GM19238 (cell line): ENCODE results near the gene GRB10.

Experiments
- DNase-seq: peaks from one replicate; pipeline ENCODE4 v3.0.0; 2011; ENCODE audit warnings: low spot score; ENCODE audit not compliant: insufficient read length

Gene GRB10

DNA sequence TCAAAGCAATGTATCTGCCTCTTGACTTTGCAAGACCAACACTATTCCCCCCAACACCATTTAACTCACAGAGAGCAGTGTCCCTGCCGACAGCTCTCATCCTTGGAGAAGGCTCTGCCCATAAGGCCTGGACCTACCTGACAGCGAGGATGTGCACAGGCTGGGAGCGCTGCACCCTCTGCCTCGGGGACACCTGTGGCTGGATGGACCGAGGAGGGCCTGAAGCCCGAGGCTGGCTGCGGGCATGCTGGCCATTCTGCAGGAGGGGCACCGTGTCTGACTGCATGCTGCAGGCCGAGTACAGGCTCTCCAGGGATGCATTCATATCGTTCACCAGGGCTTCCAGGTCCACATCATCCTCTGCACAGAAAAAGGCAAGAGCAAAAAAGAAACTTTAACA lies 108.4 kb downstream of the GRB10 start:
- DNase-seq = no peak

DNA sequence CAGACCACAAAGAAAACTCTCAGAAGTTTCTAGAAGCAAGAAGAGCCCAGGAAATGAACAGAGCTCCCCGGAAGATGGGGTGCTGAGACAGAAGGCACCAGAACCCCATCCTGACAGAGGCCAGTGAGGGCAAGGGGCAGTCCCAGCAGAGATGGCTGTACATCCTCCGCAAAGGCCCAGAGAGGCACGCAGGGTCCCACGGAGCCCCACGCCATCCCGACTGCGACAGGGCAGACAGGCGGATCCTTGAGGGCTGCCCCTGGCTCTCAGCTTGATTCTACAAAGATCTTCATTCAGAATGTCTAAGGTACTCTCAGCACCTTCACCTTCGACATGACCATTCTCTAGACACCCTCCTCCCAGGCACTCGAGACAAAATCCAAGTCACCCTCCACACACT lies 109.6 kb downstream of the GRB10 start:
- no peak for DNase-seq

GRCh38 chr7:50672045-50672444 lies 110.7 kb downstream of the GRB10 start:
- DNase-seq = no peak

DNA sequence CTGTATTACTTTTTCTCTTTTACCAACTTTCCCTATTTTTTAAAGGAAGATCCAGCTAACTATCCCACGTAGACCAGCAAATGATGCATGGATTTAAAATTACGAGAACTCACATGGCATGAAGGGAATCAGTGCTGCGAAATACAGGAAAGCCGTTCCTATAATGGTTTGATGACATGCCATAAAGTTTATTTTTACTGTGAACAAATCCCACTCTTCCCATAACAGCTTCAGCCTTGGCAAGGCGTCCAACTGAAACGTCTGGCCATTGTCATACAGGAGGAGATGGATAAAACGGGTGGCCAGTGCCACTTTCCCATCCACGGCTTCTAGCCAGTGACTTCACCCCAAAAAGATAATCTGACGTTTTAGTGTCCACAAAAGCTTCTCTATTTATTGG lies 111.3 kb downstream of the GRB10 start:
- no peak for DNase-seq

GRCh38 chr7:50669890-50670289 lies 112.8 kb downstream of the GRB10 start:
- DNase-seq = no peak

DNA sequence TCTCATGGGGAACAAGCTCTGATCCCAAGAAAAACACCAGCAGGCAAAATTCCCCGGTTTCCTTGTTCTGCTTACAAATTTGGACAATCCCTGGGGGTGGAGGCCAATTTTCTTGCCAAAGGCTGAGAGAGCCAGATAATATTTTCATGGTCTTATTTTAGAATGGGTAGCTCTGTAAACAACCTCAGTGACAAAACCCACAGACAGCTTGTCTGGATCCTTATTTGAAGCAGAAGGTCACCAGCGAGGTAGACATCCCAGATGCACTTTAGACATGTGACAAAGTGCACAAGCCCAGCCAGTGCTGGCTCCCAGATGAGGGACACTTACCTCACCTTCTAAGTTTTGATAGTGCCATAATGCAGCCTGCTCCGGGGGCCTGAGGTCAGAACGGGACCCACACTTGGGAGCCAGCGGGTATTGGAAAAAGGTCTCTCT lies 114.9 kb downstream of the GRB10 start:
- no peak for DNase-seq

DNA sequence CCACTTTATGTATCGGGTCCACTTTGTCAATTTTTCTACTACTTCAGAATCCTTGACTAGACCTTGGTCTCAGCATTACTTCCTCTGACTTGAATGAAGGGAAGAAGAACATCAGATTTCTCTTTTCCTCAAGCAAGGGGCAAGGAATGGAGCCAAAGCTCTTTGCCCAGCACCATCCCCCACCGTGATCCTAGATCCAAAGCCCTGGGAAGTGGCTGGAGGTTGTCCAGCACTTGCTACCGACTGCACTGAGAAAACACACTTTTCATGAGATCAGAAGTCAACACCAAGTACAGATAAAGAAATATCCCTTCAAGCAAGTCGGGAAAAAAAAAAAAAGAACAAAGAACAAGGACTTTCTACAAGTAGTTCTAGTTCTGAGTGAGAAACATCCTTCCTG lies 115.4 kb downstream of the GRB10 start:
- DNase-seq = no peak

- no peak for DNase-seq
These were observed 116.6 kb downstream of the GRB10 start for GRCh38 chr7:50666124-50666496.

DNA sequence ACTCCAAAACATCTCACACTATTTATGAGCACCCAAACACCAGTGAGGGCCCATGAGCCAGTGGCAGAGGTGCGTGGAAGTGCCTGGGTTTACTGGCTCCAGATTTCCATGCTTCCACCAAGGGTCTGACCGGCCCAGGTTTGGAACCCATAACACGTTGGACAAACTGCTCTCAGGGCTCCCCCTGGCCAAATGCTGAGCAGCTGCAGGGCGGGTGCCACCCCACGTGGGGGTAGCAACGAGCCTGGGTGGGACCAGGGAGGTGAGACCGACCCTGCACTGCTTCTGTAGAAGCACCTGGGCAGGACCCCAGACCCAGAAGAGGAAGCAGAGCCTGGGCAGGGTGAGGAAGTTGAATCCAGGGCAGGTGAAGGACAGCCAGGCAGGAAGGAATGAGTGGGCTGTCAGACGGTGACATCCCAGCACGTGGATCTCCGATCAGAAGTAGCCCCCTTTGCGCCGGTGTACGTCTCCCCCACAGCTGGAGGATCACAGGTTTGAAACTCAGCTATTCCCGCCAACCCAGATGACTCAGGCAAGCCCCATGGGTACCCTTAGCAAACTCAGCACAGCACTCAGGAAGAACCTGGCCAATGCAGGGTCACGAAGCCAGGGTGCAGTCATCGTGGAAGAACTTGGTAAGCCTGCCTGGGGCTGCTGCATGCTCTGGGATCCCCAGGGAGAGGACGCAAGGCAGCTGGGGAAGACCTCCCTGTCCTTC lies 117.1 kb downstream of the GRB10 start:
- DNase-seq = no peak

- no peak for DNase-seq
These were observed 117.8 kb downstream of the GRB10 start for GRCh38 chr7:50664937-50665336.

DNA sequence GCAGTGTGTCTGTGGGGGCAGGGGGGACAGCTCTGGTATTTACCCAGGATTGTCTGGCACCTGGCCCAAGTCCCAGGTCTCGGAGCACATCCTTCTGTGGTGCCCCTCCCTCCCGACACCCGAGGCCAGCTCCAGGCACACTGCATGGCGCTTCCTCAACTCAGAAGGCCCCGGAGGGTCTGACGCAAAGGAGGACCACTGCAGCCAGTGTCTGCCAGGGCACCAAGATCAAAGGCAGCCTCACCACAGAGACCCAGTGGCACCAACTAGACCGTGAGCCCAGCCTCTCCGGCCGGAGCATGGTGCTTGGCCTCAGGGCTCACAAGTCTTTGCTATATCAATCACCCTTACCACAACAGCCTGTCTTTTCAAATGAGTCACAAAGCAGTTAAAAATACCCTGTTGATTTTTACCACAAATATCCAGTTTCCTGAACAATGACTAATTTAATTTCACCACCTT lies 118.2 kb downstream of the GRB10 start:
- DNase-seq = no peak

DNA sequence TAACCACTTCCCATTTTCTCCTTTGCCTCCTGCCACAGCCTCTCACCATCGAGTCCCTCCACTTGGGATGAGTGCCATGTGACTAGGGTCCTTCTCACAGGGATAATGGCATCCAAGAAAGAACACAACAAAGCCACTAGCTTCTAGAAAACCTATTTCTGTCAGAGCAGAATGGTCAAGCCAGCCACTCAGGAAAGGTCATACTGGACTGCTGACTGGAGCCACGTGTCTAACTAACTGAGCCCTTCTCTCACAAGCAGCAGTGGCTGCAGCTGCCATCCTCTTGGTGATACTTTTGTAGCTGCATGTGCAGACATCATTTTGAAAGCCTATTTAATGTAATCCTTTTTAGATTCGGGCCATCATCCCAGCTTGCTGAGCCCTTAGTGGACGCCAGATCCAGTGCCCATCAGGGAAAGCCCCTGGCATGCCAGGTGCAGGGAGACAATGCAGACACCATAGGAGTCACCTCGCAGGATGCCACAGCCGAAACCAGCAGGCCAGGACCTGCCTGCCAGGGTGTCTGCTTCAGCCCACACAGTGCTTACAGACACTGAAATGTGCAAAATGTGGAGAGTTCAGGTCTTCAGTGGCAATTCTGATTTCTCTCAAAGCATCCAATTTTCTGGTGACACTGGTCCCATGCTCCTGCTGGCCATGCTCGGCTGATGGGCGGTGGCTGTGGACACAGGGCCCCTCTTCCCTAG lies 119.1 kb downstream of the GRB10 start:
- DNase-seq = no peak

- no peak for DNase-seq
These were observed 119.7 kb downstream of the GRB10 start for GRCh38 chr7:50662996-50663395.

DNA sequence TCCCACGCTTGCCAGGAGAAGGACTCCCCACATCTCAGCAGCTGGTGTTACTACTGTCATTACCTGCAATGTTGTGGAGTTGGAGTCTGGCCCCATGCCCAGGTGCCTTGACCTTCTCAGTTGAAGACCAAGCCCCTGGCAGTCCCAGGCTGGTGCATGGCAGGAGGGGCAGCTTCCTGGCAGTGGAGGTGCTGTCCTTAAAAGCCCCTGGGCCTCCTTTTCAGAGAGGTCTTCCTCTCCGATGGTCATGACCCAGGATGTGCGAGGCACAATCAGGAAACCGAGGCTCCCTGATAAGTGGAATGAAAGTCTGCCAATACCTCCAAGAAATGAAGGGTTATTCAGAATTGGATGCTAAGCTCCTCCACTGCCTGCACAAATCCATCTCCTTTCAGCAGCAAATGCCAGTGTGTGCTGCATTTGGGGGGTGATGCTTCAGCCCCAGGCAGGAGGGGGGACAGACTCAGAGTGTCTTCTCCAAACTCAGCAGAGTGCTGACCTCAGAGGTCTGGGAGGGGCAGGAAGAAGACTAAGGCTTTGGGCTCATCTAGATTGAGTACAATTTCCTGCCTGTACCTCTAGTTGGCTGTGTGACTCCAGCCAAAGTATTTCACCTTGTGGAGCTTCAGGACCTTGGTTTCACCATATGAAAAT lies 120.5 kb downstream of the GRB10 start:
- DNase-seq = no peak

DNA sequence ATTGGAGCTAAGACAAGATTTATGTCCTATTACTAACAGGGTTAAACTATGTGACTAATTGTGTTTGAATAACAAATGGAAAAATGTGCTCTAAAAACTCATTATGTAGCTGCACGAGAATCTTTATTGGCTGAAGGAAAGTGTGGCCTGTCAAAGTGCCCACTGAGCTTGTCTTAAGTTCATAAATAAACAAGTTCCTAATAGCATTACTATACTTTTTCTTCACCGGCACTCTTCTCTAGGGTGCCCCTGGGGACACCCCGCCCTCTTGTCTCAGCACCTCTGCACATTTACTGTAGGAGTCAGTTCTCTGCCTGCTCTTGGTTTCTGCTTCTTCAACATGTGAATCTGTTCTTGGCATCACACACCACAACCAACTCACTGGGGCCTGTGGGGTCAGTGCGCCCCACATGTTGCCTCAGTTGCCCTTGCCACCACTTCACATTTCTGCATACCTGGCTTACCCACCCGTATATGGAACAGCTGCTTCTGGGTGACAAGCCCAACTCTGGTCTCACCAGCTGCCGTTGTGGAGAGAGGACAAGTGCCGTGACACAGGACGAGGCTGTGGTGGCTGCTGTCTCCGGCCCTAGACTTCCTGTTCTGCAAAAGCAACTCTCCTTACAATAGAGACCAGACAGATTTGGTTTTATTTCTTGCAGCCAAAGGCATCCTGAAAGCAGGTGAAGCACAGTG lies 121.2 kb downstream of the GRB10 start:
- peak; percentile 26 for DNase-seq

DNA sequence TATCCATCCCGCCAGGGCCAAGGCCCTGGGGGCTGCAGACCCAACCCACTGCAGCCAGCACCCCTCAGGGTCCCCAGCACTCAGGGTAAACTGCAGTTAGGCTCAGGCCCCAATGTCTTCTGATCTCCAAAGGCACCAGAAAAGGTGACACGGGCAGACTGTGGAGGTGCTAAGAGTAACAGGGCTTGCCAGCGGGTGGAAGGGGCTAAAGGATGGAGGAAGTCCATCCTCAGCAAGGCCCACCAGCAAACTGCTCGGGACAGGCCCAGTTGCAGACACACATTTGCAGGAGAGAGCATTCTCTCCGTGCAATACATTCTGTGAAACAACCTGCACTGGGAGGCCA lies 121.9 kb downstream of the GRB10 start:
- no peak for DNase-seq

- DNase-seq = no peak
These were observed 122.5 kb downstream of the GRB10 start for GRCh38 chr7:50660040-50660829.

- DNase-seq = no peak
These were observed 123.2 kb downstream of the GRB10 start for GRCh38 chr7:50659329-50659965.

GRCh38 chr7:50658696-50659095 lies 124.0 kb downstream of the GRB10 start:
- DNase-seq = no peak

DNA sequence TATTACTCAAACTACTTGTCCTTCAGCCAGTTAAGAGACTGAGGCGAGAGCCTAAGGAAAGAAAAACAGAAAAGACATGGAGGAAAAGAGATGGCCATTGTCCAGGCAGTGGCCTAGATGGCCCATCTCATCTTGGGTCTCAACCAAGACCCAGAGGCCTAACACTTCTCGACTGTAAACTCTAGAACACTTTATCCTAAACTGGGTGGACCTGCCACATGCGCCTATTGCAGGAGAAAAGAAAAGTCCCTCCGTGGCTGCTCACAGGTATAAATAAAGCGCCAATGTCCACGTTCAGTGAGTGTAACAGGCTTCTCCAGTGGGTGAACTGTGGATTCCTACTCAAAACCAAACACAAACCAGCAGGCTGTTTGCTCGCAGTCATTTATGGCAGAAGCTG lies 124.8 kb downstream of the GRB10 start:
- DNase-seq = no peak
